Sigmoid colon (tissue), 7 donors: Measurements from ENCODE around the gene TTC22. TPM values are rescaled to one million over a fixed set of nuclear protein-coding genes. Genes with fewer than 3 reads are reported as not detected.

ENCODE experiments used
- DNase-seq: peaks from one replicate; pipeline ENCODE4 v3.0.0-alpha.2; 2019
- H3K27ac ChIP-seq, 4 donors: fragments of 200-600 bp; sonication (generic); one replicate each; pipeline ENCODE4 v1.5.1; 2016 to 2019; ENCODE audit warnings: mild to moderate bottlenecking in 1 of 4
- H3K27me3 ChIP-seq, 3 donors: fragments of 200-600 bp; sonication (generic); one replicate each; pipeline ENCODE4 v1.5.1; 2019; ENCODE audit warnings: mild to moderate bottlenecking in 1 of 3
- H3K36me3 ChIP-seq, 4 donors: fragments of 200-600 bp; sonication (generic); one replicate each; pipeline ENCODE4 v1.5.1; 2016 to 2019
- H3K4me1 ChIP-seq, 4 donors: fragments of 200-600 bp; sonication (generic); one replicate each; pipeline ENCODE4 v1.5.1; 2017 to 2019
- H3K4me3 ChIP-seq, 4 donors: fragments of 200-600 bp; sonication (generic); one replicate each; pipeline ENCODE4 v1.5.1; 2017 to 2019; ENCODE audit warnings: mild to moderate bottlenecking in 2 of 4, moderate library complexity in 1 of 4
- H3K9me3 ChIP-seq, 4 donors: fragments of 200-600 bp in 3 of 4; sonication (generic) in 3 of 4; one replicate each; pipeline versions ENCODE4 v1.5.1 to v1.6.1; 2013 to 2019
- EP300 ChIP-seq, 4 donors: sonication (generic); formaldehyde crosslinking; IDR thresholded peaks; one replicate each; pipeline ENCODE4 v1.6.1; 2017; ENCODE audit warnings: antibody characterized with exemption in 4 of 4
- POLR2A ChIP-seq, 2 donors: fragments of 450-650 bp; IDR thresholded peaks; one replicate each; pipeline ENCODE4 v1.6.1; 2016; ENCODE audit warnings: antibody characterized with exemption in 2 of 2, mild to moderate bottlenecking in 2 of 2, moderate library complexity in 2 of 2
- POLR2AphosphoS5 ChIP-seq, 4 donors: sonication (generic); formaldehyde crosslinking; IDR thresholded peaks; one replicate each; pipeline ENCODE4 v1.6.1; 2017; ENCODE audit warnings: antibody characterized with exemption in 4 of 4
- WGBS, 2 donors: extraction: QIAGEN DNeasy Blood & Tissue Kit; methylation state at CpG; one replicate each; pipeline ENCODE4 v1.1.7; 2013; 5-methylcytosine and 5-hydroxymethylcytosine counted together
- intact Hi-C: fragments of 100-400 bp; cut with DNase I; formaldehyde crosslinking; loops from one replicate; pipeline ENCODE4 v1.15.1; 2023
- polyA plus RNA-seq, 3 donors: library from polyadenylated mRNA; stranded (reverse); fragments of 200-250 nt; gene quantifications; one replicate each; pipeline ENCODE4 v1.2.3, GENCODE V29; 2013
- total RNA-seq, 4 donors: library from RNA; depleted of rRNA; stranded (reverse); fragments of >200 nt; gene quantifications; one replicate each; pipeline ENCODE4 v1.1.0, GENCODE V29; 2016
- TF ChIP-seq, protein P1 (sequence below), 4 experiments: fragments of 450-650 bp in 3 of 4; fragments of 200-600 bp in 1 of 4; IDR thresholded peaks; one replicate each; pipeline ENCODE4 v1.5.1; 2016 to 2019; ENCODE audit warnings: antibody characterized with exemption in 4 of 4, mild to moderate bottlenecking in 3 of 4, moderate library complexity in 2 of 4
- donor health status: healthy with polysubstance abuse.
- donor health status: Bipolar disorder and iron deficiency.
- donor health status: healthy.

Gene TTC22
- total and polyA plus RNA-seq, 7 donors, result 0.81 to 39.1 (median 1.9) TPM

- no peaks in the 10 kb centered on the region for H3K9me3 ChIP-seq
- H3K27me3 ChIP-seq, result no peaks in the 10 kb centered on the region
- TF ChIP-seq POLR2A (IDR thresholded peaks at IDR 0.05) (no peak), POLR2AphosphoS5 (IDR thresholded peaks at IDR 0.05) (no peak), EP300 (IDR thresholded peaks at IDR 0.05) (no peak)
- TF ChIP-seq, protein P1, sequence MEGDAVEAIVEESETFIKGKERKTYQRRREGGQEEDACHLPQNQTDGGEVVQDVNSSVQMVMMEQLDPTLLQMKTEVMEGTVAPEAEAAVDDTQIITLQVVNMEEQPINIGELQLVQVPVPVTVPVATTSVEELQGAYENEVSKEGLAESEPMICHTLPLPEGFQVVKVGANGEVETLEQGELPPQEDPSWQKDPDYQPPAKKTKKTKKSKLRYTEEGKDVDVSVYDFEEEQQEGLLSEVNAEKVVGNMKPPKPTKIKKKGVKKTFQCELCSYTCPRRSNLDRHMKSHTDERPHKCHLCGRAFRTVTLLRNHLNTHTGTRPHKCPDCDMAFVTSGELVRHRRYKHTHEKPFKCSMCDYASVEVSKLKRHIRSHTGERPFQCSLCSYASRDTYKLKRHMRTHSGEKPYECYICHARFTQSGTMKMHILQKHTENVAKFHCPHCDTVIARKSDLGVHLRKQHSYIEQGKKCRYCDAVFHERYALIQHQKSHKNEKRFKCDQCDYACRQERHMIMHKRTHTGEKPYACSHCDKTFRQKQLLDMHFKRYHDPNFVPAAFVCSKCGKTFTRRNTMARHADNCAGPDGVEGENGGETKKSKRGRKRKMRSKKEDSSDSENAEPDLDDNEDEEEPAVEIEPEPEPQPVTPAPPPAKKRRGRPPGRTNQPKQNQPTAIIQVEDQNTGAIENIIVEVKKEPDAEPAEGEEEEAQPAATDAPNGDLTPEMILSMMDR (IDR thresholded peaks at IDR 0.05), result no peak
- intact Hi-C loops, result no loop called here
- no peak overlapping the region for H3K4me3 ChIP-seq
- no peak overlapping the region for H3K27ac ChIP-seq
- no peaks in the 10 kb centered on the region for H3K4me1 ChIP-seq
- H3K36me3 ChIP-seq, result peaks cover 12 to 90% (median 63%) of the 10 kb centered on the region in 4 donors
- no peak for DNase-seq
- WGBS, 2 donors, result 95 to 97% methylated on average over 6 of the region's 6 CpGs
Measured at GRCh38 chr1:54738244-54738643, 62.9 kb downstream of the TTC22 start.

DNA sequence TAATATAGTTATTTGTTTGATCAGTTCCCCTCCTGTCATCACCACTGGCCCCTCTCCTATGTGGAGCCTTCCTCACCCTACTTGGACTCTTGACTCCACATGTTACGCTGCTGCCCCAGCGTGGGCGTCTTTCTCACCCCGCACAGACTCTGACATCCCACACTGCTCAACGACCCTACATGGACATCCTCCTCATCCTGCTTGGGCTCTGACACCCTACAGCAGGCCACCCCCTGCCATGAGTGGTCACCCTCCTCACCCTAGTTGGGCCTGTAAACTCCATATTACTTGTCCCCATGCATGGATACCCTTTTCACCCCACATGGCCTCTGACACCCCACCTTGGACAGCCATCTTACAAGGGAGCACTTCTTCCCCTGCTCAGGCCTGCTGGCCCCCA lies 64.4 kb downstream of the TTC22 start:
- 94 to 95% methylated on average over 5 of the region's 5 CpGs for WGBS, 2 donors

More for the DNA sequence above, 64.4 kb downstream of the TTC22 start:
- Histone ChIP-seq H3K36me3 (peaks cover 12 to 90% (median 60%) of the 10 kb centered on the region in 4 donors), H3K4me3 (no peak overlapping the region), H3K4me1 (no peaks in the 10 kb centered on the region), H3K9me3 (no peaks in the 10 kb centered on the region), H3K27ac (no peak overlapping the region), H3K27me3 (no peaks in the 10 kb centered on the region)
- no peak for TF ChIP-seq EP300 (IDR thresholded peaks at IDR 0.05)
- TF ChIP-seq, protein P1 (IDR thresholded peaks at IDR 0.05), result no peak
- no peak for TF ChIP-seq POLR2AphosphoS5 (IDR thresholded peaks at IDR 0.05)
- TF ChIP-seq POLR2A (IDR thresholded peaks at IDR 0.05), result no peak
- no peak for DNase-seq
- intact Hi-C loops, result no loop called here

Other genes with a start within 250 kb of the TTC22 start
- gene FAM151A, start 177.8 kb downstream of the TTC22 start, total RNA-seq, result not detected
- gene FAM151A, start 177.8 kb downstream of the TTC22 start, polyA plus RNA-seq, result 1 to 10 TPM; 3.2 to 5.4 (median 3.7) TPM
- gene MROH7, start 159.5 kb downstream of the TTC22 start, total RNA-seq, result 10 to 100 TPM; 11.2 to 23.0 (median 15.9) TPM
- gene MROH7, start 159.5 kb downstream of the TTC22 start, polyA plus RNA-seq, result 1 to 10 TPM in 2 of 3 donors, under 1 TPM in 1; 0.69 to 4.3 (median 1.8) TPM
- gene TTC4, start 85.5 kb downstream of the TTC22 start, total RNA-seq, result 10 to 100 TPM; 12.6 to 33.4 (median 27.2) TPM
- gene TTC4, start 85.5 kb downstream of the TTC22 start, polyA plus RNA-seq, result 10 to 100 TPM in 1 of 3 donors, 1 to 10 TPM in 2; 7.6 to 15.0 (median 9.6) TPM
- gene PARS2, start 36.8 kb downstream of the TTC22 start, total RNA-seq, result 1 to 10 TPM; 3.3 to 5.7 (median 4.9) TPM
- gene PARS2, start 36.8 kb downstream of the TTC22 start, polyA plus RNA-seq, result 1 to 10 TPM; 4.9 to 6.0 (median 5.6) TPM
- 10 to 100 TPM in 1 of 4 donors, 1 to 10 TPM in 3; 4.4 to 22.1 (median 9.0) TPM for gene DHCR24, start 85.9 kb upstream of the TTC22 start, total RNA-seq
- gene DHCR24, start 85.9 kb upstream of the TTC22 start, polyA plus RNA-seq, result 100 to 1,000 TPM in 1 of 3 donors, 10 to 100 TPM in 2; 12.6 to 194 (median 17.6) TPM
- gene TMEM61, start 179.3 kb upstream of the TTC22 start, total RNA-seq, result under 1 TPM in 2 of 4 donors, not detected in 2; 0.41 to 0.83 TPM
- gene TMEM61, start 179.3 kb upstream of the TTC22 start, polyA plus RNA-seq, result 10 to 100 TPM; 12.6 to 15.3 (median 14.9) TPM
- gene BSND, start 197.6 kb upstream of the TTC22 start, total RNA-seq, result not detected
- gene BSND, start 197.6 kb upstream of the TTC22 start, polyA plus RNA-seq, result not detected
- gene PCSK9, start 238.2 kb upstream of the TTC22 start, total RNA-seq, result under 1 TPM in 1 of 4 donors, not detected in 3; 0.28 TPM
- 10 to 100 TPM in 1 of 3 donors, 1 to 10 TPM in 2; 1.2 to 41.9 (median 5.5) TPM for gene PCSK9, start 238.2 kb upstream of the TTC22 start, polyA plus RNA-seq